HG02885 (cell line): ENCODE measurements around the gene SHC1.

Source experiments
- ATAC-seq: cut with Tn5 transposase; IDR thresholded peaks from one replicate; pipeline ENCODE4 v1.9.1; 2021; ENCODE audit warnings: mild to moderate bottlenecking; ENCODE audit not compliant: unreplicated experiment, poor library complexity

Gene SHC1

GRCh38 chr1:154975409-154976059, 5.0 kb upstream of the SHC1 start:
- ATAC-seq = no peak

GRCh38 chr1:154974808-154975408, 4.4 kb upstream of the SHC1 start:
- ATAC-seq = peak; percentile 52

GRCh38 chr1:154974102-154974807, 3.7 kb upstream of the SHC1 start, which contains the start of gene CKS1B:
TSS of gene CKS1B (plus strand) at chr1:154974681. CDS start at chr1:154974746, 65 bp downstream.
- ATAC-seq = peak; percentile 83

- peak; percentile 15 for ATAC-seq
Measured at GRCh38 chr1:154973344-154974101, 3.0 kb upstream of the SHC1 start.

GRCh38 chr1:154972517-154973343, 2.2 kb upstream of the SHC1 start:
- no peak for ATAC-seq

- ATAC-seq = no peak
Measured at GRCh38 chr1:154972213-154972516, 1.6 kb upstream of the SHC1 start.

GRCh38 chr1:154971341-154971998, 923 bp upstream of the SHC1 start:
- ATAC-seq = no peak

GRCh38 chr1:154969860-154970452, 591 bp downstream of the SHC1 start:
- no peak for ATAC-seq

- ATAC-seq = no peak
Measured at GRCh38 chr1:154969246-154969645, 1.3 kb downstream of the SHC1 start.

- no peak for ATAC-seq
Measured at GRCh38 chr1:154968731-154969130, 1.8 kb downstream of the SHC1 start.

GRCh38 chr1:154967331-154967950, 3.1 kb downstream of the SHC1 start:
- ATAC-seq = no peak

- ATAC-seq = no peak
Measured at GRCh38 chr1:154966111-154966510, 4.4 kb downstream of the SHC1 start.

GRCh38 chr1:154964359-154964758, 6.2 kb downstream of the SHC1 start:
- ATAC-seq = no peak

- ATAC-seq = no peak
Measured at GRCh38 chr1:154963643-154964042, 6.9 kb downstream of the SHC1 start.

GRCh38 chr1:154962795-154963330, 7.7 kb downstream of the SHC1 start:
- no peak for ATAC-seq

- peak; percentile 18 for ATAC-seq
Measured at GRCh38 chr1:154962156-154962749, 8.3 kb downstream of the SHC1 start.

GRCh38 chr1:154961207-154962155, 9.1 kb downstream of the SHC1 start, which contains the start of gene PYGO2:
TSS of gene PYGO2 (minus strand) at chr1:154961782. CDS start at chr1:154961576, 206 bp downstream.
- peak; percentile 70 for ATAC-seq
